IMR-90 (cell line): ENCODE results near the gene COX19.

Source experiments
- CTCF ChIP-seq: conservative IDR thresholded peaks from 2 replicates; pipeline ENCODE4 v1.5.1; 2012; ENCODE audit warnings: mild to moderate bottlenecking, low read depth, low read length, improper control_type of control experiment
- POLR2A ChIP-seq: IDR thresholded peaks from 2 replicates; pipeline ENCODE4 v1.6.1; 2012; ENCODE audit warnings: mild to moderate bottlenecking, low read depth, low read length
- RCOR1 ChIP-seq: IDR thresholded peaks from 2 replicates; pipeline ENCODE4 v1.6.1; 2012; ENCODE audit warnings: mild to moderate bottlenecking, low read length, improper control_type of control experiment; ENCODE audit not compliant: insufficient replicate concordance
- SMC3 ChIP-seq: fragments of 150-350 bp; IDR thresholded peaks from 2 replicates; pipeline ENCODE4 v1.6.1; 2016; ENCODE audit warnings: low read depth, mild to moderate bottlenecking, antibody characterized with exemption, low read length, moderate library complexity

GRCh38 chr7:1022356-1022755, 47.0 kb upstream of the COX19 start:
- TF ChIP-seq CTCF = no peak
- TF ChIP-seq SMC3 = no peak
- no peak for TF ChIP-seq RCOR1
- TF ChIP-seq POLR2A = no peak
